PC-3 (cell line): ENCODE measurements around the gene REV1. TPM values are rescaled to one million over a fixed set of nuclear protein-coding genes. Genes with fewer than 3 reads are reported as not detected.

Experiments used
- ATAC-seq: fragments of 200-7000 bp; cut with Tn5 transposase; 2 replicates; pipeline ENCODE4 v1.9.1; 2020; ENCODE audit warnings: mild to moderate bottlenecking, moderate library complexity
- BruUV-seq: library from RNA; stranded (reverse); fragments of 400-500 nt; replicated peaks from 2 replicates; lab custom pipeline; 2021; lab: Mats Ljungman, UMichigan
- CTCF ChIA-PET: fragments of 300-600 bp; sonication (Branson Sonifier 250); formaldehyde crosslinking; loops from one replicate; lab custom pipeline; 2022; ENCODE audit warnings: antibody characterized with exemption; lab: Charles Lee
- POLR2A ChIA-PET: fragments of 300-600 bp; sonication (Branson Sonifier 250); formaldehyde crosslinking; loops from one replicate; lab custom pipeline; 2022; ENCODE audit warnings: antibody characterized with exemption; ENCODE audit not compliant: unreplicated experiment; lab: Charles Lee
- DNase-seq: peaks from one replicate; pipeline ENCODE4 v3.0.0-alpha.2; 2015
- H2AFZ ChIP-seq: fragments of 300-600 bp; sonication (generic); 2 replicates; pipeline ENCODE4 v1.6.0; 2016; ENCODE audit warnings: antibody characterized with exemption, low read length
- H3F3A ChIP-seq: fragments of 300-600 bp; sonication (generic); one replicate; pipeline ENCODE4 v1.6.0; 2017; ENCODE audit warnings: antibody characterized with exemption, low read length, control low read depth, mild to moderate bottlenecking; ENCODE audit not compliant: unreplicated experiment
- H3K27ac ChIP-seq: fragments of 300-600 bp; sonication (generic); 2 replicates; pipeline ENCODE4 v1.5.1; 2016; ENCODE audit warnings: mild to moderate bottlenecking, low read length
- H3K27me3 ChIP-seq: fragments of 300-600 bp; sonication (generic); 2 replicates; pipeline ENCODE4 v1.6.1; 2016; ENCODE audit warnings: low read length, mixed read lengths
- H3K36me3 ChIP-seq: fragments of 300-600 bp; sonication (generic); 2 replicates; pipeline ENCODE4 v1.6.1; 2016; ENCODE audit warnings: low read depth, mixed run types, low read length, mixed read lengths
- H3K4me1 ChIP-seq: fragments of 300-600 bp; sonication (generic); 2 replicates; pipeline ENCODE4 v1.5.1; 2016; ENCODE audit warnings: low read length; ENCODE audit not compliant: insufficient read depth
- H3K4me2 ChIP-seq: fragments of 300-600 bp; sonication (generic); 2 replicates; pipeline ENCODE4 v1.6.0; 2016; ENCODE audit warnings: low read length
- H3K4me3 ChIP-seq: fragments of 300-600 bp; sonication (generic); 2 replicates; pipeline ENCODE4 v1.5.1; 2016; ENCODE audit warnings: mild to moderate bottlenecking, low read length, mixed read lengths
- H3K79me2 ChIP-seq: fragments of 300-600 bp; sonication (generic); 2 replicates; pipeline ENCODE4 v1.6.1; 2017; ENCODE audit warnings: low read length, mixed read lengths
- H3K9ac ChIP-seq: fragments of 300-600 bp; sonication (generic); 2 replicates; pipeline ENCODE4 v1.6.0; 2016; ENCODE audit warnings: mild to moderate bottlenecking, low read length
- H3K9me2 ChIP-seq: fragments of 300-600 bp; sonication (generic); replicated peaks from 2 replicates; pipeline ENCODE4 v1.6.1; 2016; ENCODE audit warnings: mixed run types, low read length, mixed read lengths
- H3K9me3 ChIP-seq: fragments of 300-600 bp; sonication (generic); 2 replicates; pipeline ENCODE4 v1.6.1; 2016; ENCODE audit warnings: low read length, mixed read lengths
- H4K20me1 ChIP-seq: fragments of 300-600 bp; sonication (generic); 2 replicates; pipeline ENCODE4 v1.6.1; 2016; ENCODE audit warnings: low read length, mixed read lengths
- EZH2 ChIP-seq: fragments of 300-600 bp; sonication (generic); IDR thresholded peaks from one replicate; pipeline ENCODE4 v1.6.1; 2017; ENCODE audit warnings: antibody characterized with exemption, mild to moderate bottlenecking, low read length; ENCODE audit not compliant: unreplicated experiment
- EZH2phosphoT487 ChIP-seq: fragments of 300-600 bp; sonication (generic); IDR thresholded peaks from 2 replicates; pipeline ENCODE4 v1.6.1; 2018; ENCODE audit warnings: mild to moderate bottlenecking, antibody characterized with exemption, low read length, borderline replicate concordance
- intact Hi-C: fragments of 100-400 bp; cut with micrococcal nuclease; formaldehyde crosslinking; loops from 2 replicates; pipeline ENCODE4 v1.9.0; 2023
- total RNA-seq: library from RNA; depleted of rRNA; stranded (reverse); fragments of >200 nt; gene quantifications from 2 replicates; pipeline ENCODE4 v1.2.3, GENCODE V29; 2014
- TF ChIP-seq, protein P1 (sequence below): fragments of 300-600 bp; sonication (generic); conservative IDR thresholded peaks from 2 replicates; pipeline ENCODE4 v1.5.1; 2017; ENCODE audit warnings: antibody characterized with exemption, low read depth, mild to moderate bottlenecking, low read length

Gene REV1
- total RNA-seq, 1 experiment from 2014 or later = 17.9 TPM

DNA sequence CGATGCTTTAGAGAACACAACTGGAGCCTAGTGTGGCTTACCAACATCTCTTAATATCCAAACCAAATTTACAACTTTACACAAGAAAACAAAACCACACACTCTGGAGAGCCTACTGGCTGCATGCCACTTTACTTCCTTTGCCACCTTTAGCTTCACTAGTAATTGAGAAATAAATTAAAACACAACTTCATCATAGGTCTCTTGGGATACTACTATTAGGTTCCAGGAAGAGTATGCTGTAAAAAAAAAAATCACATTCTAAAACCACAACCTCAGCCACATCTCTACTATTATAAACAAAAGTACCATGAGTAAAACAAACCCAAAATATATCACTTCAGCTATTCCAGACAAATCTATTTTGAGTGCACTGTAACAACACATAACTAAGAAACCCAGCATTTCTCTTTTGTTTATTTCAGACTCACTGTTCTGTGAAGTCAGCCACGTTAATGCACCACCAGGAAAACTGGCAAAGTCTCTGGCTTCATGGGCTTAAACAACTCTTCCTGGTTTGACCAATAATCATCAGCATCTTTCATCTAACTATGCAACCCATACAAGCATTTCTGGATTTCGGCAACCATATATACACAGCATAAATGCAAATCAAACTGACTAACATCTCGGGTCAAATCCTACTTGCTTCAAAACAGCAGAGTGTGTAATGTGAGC, 59.1 kb downstream of the REV1 start:
- no peak overlapping the region for H2AFZ ChIP-seq
- no peaks in the 10 kb centered on the region for H4K20me1 ChIP-seq
- ChIA-PET CTCF (no interaction called here), POLR2A (interaction anchor here (0.6 kb wide), 1 partner anchor 29 kb away, joined by 6 read pairs; no protein-coding TSS in a partner anchor)
- H3K9ac ChIP-seq = no peak overlapping the region
- ATAC-seq (no peak), DNase-seq (no peak)
- no peaks in the 10 kb centered on the region for H3K79me2 ChIP-seq
- intact Hi-C loops = no loop called here
- H3K9me3 ChIP-seq = no peaks in the 10 kb centered on the region
- no peaks in the 10 kb centered on the region for H3K9me2 ChIP-seq
- TF ChIP-seq EZH2phosphoT487 (no peak), EZH2 (no peak)
- TF ChIP-seq, protein P1, sequence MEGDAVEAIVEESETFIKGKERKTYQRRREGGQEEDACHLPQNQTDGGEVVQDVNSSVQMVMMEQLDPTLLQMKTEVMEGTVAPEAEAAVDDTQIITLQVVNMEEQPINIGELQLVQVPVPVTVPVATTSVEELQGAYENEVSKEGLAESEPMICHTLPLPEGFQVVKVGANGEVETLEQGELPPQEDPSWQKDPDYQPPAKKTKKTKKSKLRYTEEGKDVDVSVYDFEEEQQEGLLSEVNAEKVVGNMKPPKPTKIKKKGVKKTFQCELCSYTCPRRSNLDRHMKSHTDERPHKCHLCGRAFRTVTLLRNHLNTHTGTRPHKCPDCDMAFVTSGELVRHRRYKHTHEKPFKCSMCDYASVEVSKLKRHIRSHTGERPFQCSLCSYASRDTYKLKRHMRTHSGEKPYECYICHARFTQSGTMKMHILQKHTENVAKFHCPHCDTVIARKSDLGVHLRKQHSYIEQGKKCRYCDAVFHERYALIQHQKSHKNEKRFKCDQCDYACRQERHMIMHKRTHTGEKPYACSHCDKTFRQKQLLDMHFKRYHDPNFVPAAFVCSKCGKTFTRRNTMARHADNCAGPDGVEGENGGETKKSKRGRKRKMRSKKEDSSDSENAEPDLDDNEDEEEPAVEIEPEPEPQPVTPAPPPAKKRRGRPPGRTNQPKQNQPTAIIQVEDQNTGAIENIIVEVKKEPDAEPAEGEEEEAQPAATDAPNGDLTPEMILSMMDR = no peak
- H3K27ac ChIP-seq = no peak overlapping the region
- H3K36me3 ChIP-seq = peaks cover 24% of the 10 kb centered on the region
- no peaks in the 10 kb centered on the region for H3K4me1 ChIP-seq
- H3K4me2 ChIP-seq = no peak overlapping the region
- no peaks in the 10 kb centered on the region for H3K27me3 ChIP-seq
- BruUV-seq = no TSS peak
- H3K4me3 ChIP-seq = no peak overlapping the region
- peaks cover 3% of the 10 kb centered on the region for H3F3A ChIP-seq

DNA sequence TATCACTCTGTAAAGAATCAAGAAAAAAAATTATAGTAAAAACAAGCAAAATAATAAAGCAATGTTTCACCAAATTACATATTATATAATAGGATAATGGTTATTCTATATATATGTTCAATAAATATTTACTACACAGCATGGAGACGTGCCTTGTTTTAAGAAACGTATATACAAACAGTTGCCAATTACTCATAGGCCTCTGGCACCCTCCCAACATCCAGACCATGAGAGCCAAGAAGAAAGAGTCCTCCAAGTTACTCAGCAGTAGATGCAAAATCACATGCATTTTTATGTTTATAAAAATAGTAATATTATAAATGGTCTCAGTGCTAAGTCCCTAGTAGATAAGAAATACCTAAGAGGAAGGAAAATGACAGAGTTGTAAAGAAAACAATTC, 64.8 kb downstream of the REV1 start:
- no peak overlapping the region for H3K4me2 ChIP-seq
- H2AFZ ChIP-seq = no peak overlapping the region
- H3K36me3 ChIP-seq = peaks cover 32% of the 10 kb centered on the region
- peaks cover 2% of the 10 kb centered on the region for H3F3A ChIP-seq
- H3K4me1 ChIP-seq = peaks cover 12% of the 10 kb centered on the region
- TF ChIP-seq EZH2phosphoT487 (no peak), EZH2 (no peak)
- TF ChIP-seq, protein P1 = no peak
- no peaks in the 10 kb centered on the region for H3K79me2 ChIP-seq
- no peak overlapping the region for H3K9ac ChIP-seq
- CTCF ChIA-PET = no interaction called here
- H4K20me1 ChIP-seq = no peaks in the 10 kb centered on the region
- no peaks in the 10 kb centered on the region for H3K27me3 ChIP-seq
- POLR2A ChIA-PET = no interaction called here
- no peaks in the 10 kb centered on the region for H3K9me3 ChIP-seq
- peak overlapping the region; percentile 26 for H3K27ac ChIP-seq
- DNase-seq = peak; percentile 83
- intact Hi-C loops = no loop called here
- H3K9me2 ChIP-seq = no peaks in the 10 kb centered on the region
- H3K4me3 ChIP-seq = no peak overlapping the region
- peak; percentile 89 for ATAC-seq
- BruUV-seq = no TSS peak

DNA sequence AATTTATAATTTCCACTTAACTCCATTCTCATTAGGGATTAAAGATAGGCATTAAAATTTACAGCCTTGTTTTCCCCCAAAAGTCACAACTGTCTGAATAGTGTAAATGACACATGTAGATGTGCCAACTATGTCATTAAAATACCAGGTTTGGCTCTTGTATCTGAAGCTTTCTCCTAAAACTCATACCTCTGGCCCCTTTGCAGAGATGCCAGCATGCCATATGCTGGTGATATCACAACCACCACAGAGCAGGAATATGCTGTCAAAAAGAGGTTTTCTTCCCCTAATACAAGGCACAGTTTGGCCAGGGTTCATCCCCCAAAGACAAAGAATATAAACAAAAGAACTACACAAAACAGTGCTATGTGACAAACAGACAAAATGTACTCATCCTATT, 65.4 kb downstream of the REV1 start:
- ChIA-PET POLR2A (no interaction called here), CTCF (no interaction called here)
- Histone ChIP-seq H3K27me3 (no peaks in the 10 kb centered on the region), H2AFZ (no peak overlapping the region), H3K27ac (0 out of 2 replicates have a peak overlapping the region, but pooled peaks have one; percentile 7), H3F3A (no peaks in the 10 kb centered on the region), H3K79me2 (no peaks in the 10 kb centered on the region), H3K9me2 (no peaks in the 10 kb centered on the region), H3K9me3 (no peaks in the 10 kb centered on the region), H3K4me2 (no peak overlapping the region), H4K20me1 (no peaks in the 10 kb centered on the region), H3K36me3 (peaks cover 31% of the 10 kb centered on the region), H3K4me1 (peaks cover 12% of the 10 kb centered on the region), H3K4me3 (no peak overlapping the region), H3K9ac (no peak overlapping the region)
- ATAC-seq (no peak), DNase-seq (no peak)
- BruUV-seq = no TSS peak
- intact Hi-C loops = no loop called here
- TF ChIP-seq EZH2 (no peak), EZH2phosphoT487 (no peak)
- TF ChIP-seq, protein P1 = no peak
